Neutrophil (primary cell): ENCODE measurements around the gene USP31.
A peak's percentile ranks its signal among the peaks of the same experiment; 100 is the strongest.

ENCODE experiments used
- H3K27ac ChIP-seq: fragments of 200-600 bp; sonication (generic); 2 replicates; pipeline ENCODE4 v1.5.1; 2016; ENCODE audit warnings: mild to moderate bottlenecking, moderate library complexity
- H3K27me3 ChIP-seq: fragments of 200-600 bp; sonication (generic); 2 replicates; pipeline ENCODE4 v1.6.0; 2016; ENCODE audit warnings: mild to moderate bottlenecking
- H3K36me3 ChIP-seq: fragments of 200-600 bp; sonication (generic); 2 replicates; pipeline ENCODE4 v1.5.1; 2017
- H3K4me1 ChIP-seq, 2 experiments: fragments of 200-600 bp in 1 of 2; sonication (generic) in 1 of 2; 1 replicate in 1 of 2; 2 replicates in 1 of 2; pipeline versions ENCODE4 v1.5.1 to v1.6.1; 2013 to 2016; ENCODE audit warnings: low read depth in 1 of 2, low read length in 1 of 2, mild to moderate bottlenecking in 1 of 2, moderate library complexity in 1 of 2; ENCODE audit not compliant: control insufficient read depth in 1 of 2, insufficient read depth in 1 of 2
- H3K4me3 ChIP-seq, 2 experiments: fragments of 200-600 bp in 1 of 2; sonication (generic) in 1 of 2; 1 replicate in 1 of 2; 2 replicates in 1 of 2; pipeline ENCODE4 v1.5.1; 2013 to 2016; ENCODE audit warnings: low read depth in 1 of 2, low read length in 1 of 2, mild to moderate bottlenecking in 1 of 2, moderate library complexity in 1 of 2
- H3K9me3 ChIP-seq: fragments of 200-600 bp; sonication (generic); 2 replicates; pipeline ENCODE4 v1.5.1; 2016
- CTCF ChIP-seq: fragments of 200-600 bp; sonication (generic); IDR thresholded peaks from 2 replicates; pipeline ENCODE4 v1.5.1; 2016; ENCODE audit warnings: antibody characterized with exemption

The USP31 gene

GRCh38 chr16:23066676-23067075 lies 82.6 kb downstream of the USP31 start:
- no peaks in the 10 kb centered on the region for H3K9me3 ChIP-seq
- H3K27me3 ChIP-seq, result no peaks in the 10 kb centered on the region
- TF ChIP-seq CTCF, result no peak
- no peak overlapping the region for H3K27ac ChIP-seq
- H3K4me1 ChIP-seq, result no peaks in the 10 kb centered on the region
- H3K36me3 ChIP-seq, result peaks cover 32% of the 10 kb centered on the region
- H3K4me3 ChIP-seq, result no peak overlapping the region

- H3K36me3 ChIP-seq, result peaks cover 22% of the 10 kb centered on the region
- H3K9me3 ChIP-seq, result no peaks in the 10 kb centered on the region
- no peak overlapping the region for H3K27ac ChIP-seq
- H3K4me3 ChIP-seq, result no peak overlapping the region
- no peaks in the 10 kb centered on the region for H3K27me3 ChIP-seq
- TF ChIP-seq CTCF, result no peak
- no peaks in the 10 kb centered on the region for H3K4me1 ChIP-seq
These were observed 84.6 kb downstream of the USP31 start for GRCh38 chr16:23064639-23065038.

- H3K4me3 ChIP-seq, result no peak overlapping the region
- TF ChIP-seq CTCF, result no peak
- H3K4me1 ChIP-seq, result no peaks in the 10 kb centered on the region
- H3K27ac ChIP-seq, result no peak overlapping the region
- H3K9me3 ChIP-seq, result no peaks in the 10 kb centered on the region
- peaks cover 1% of the 10 kb centered on the region for H3K36me3 ChIP-seq
- peaks cover 8% of the 10 kb centered on the region for H3K27me3 ChIP-seq
These were observed 86.7 kb downstream of the USP31 start for GRCh38 chr16:23062524-23062923.

- Histone ChIP-seq H3K4me1 (no peaks in the 10 kb centered on the region), H3K36me3 (no peaks in the 10 kb centered on the region), H3K9me3 (no peaks in the 10 kb centered on the region), H3K4me3 (no peak overlapping the region), H3K27ac (no peak overlapping the region), H3K27me3 (peaks cover 16% of the 10 kb centered on the region)
- TF ChIP-seq CTCF, result no peak
These were observed 87.6 kb downstream of the USP31 start for GRCh38 chr16:23061669-23062068.

- Histone ChIP-seq H3K36me3 (no peaks in the 10 kb centered on the region), H3K9me3 (no peaks in the 10 kb centered on the region), H3K4me1 (no peaks in the 10 kb centered on the region), H3K27me3 (peaks cover 24% of the 10 kb centered on the region), H3K27ac (no peak overlapping the region), H3K4me3 (no peak overlapping the region)
- peak; percentile 50 for TF ChIP-seq CTCF
These were observed 88.6 kb downstream of the USP31 start for GRCh38 chr16:23060458-23061320.
